ENCODE measurements around the gene ACTR3. TPM values are rescaled to one million over a fixed set of nuclear protein-coding genes. Genes with fewer than 3 reads are reported as not detected.

Gene ACTR3
- total and polyA plus RNA-seq, 2 of the 4 experiments (the other 2 are of a cell fraction) = 246 to 307 TPM

- H2AK9ac ChIP-seq (replicated peaks; ENCODE audit: low read depth, low read length, poor library complexity) = no peak overlapping the region
- no peak overlapping the region for H3K9ac ChIP-seq (ENCODE audit: low read depth, low read length)
- no TSS peak for BruUV-seq (replicated peaks)
- H3K4me2 ChIP-seq (ENCODE audit: low read depth, low read length) = no peak overlapping the region
- H3K27me3 ChIP-seq (ENCODE audit: control insufficient read depth, insufficient read depth, low read length) = no peaks in the 10 kb centered on the region
- no peak overlapping the region for H2BK5ac ChIP-seq (ENCODE audit: low read depth, low read length, poor library complexity, severe bottlenecking)
- H4K5ac ChIP-seq (ENCODE audit: low read depth, low read length) = no peak overlapping the region
- no peak overlapping the region for H2AFZ ChIP-seq (replicated peaks; ENCODE audit: low read length, poor library complexity)
- peaks cover 10% of the 10 kb centered on the region for H3K9me1 ChIP-seq (ENCODE audit: insufficient read depth, low read length)
- in situ Hi-C loops (cut with MboI; ENCODE audit: low sequenced_read_pairs) (no loop called here), dilution Hi-C loops (cut with HindIII; ENCODE audit: low sequenced_read_pairs, unreplicated experiment) (no loop called here), intact Hi-C loops (cut with micrococcal nuclease) (no loop called here)
- no peak for ATAC-seq (ENCODE audit: low read depth)
- no peak overlapping the region for H3K14ac ChIP-seq (replicated peaks; ENCODE audit: low read depth, low read length)
- H4K20me1 ChIP-seq (ENCODE audit: insufficient read depth, low read length) = peaks cover 92% of the 10 kb centered on the region
- H4K91ac ChIP-seq (ENCODE audit: insufficient read depth, low read depth, low read length) = no peak overlapping the region
- H3K4me1 ChIP-seq (ENCODE audit: control insufficient read depth, insufficient read depth, low read length) = no peaks in the 10 kb centered on the region; the same call in 1 of the 2 replicates
- peak; percentile 19 for DNase-seq
- peaks cover 7% of the 10 kb centered on the region for H3K36me3 ChIP-seq (ENCODE audit: control insufficient read depth, insufficient read depth, low read length)
- H2BK20ac ChIP-seq (ENCODE audit: low read depth, low read length) = no peak overlapping the region
- no peak overlapping the region for H2BK15ac ChIP-seq (ENCODE audit: low read depth, low read length)
- TF ChIP-seq FOS (IDR thresholded peaks at IDR 0.05; ENCODE audit: low read depth, low read length) = no peak
- no peak for TF ChIP-seq CEBPB (IDR thresholded peaks at IDR 0.05; ENCODE audit: low read depth, low read length)
- TF ChIP-seq RCOR1 (IDR thresholded peaks at IDR 0.05; ENCODE audit: insufficient replicate concordance, low read length) = no peak
- TF ChIP-seq CTCF (conservative IDR thresholded peaks at IDR 0.05; ENCODE audit: low read depth, low read length) = no peak
- TF ChIP-seq BHLHE40 (IDR thresholded peaks at IDR 0.05; ENCODE audit: low read depth, low read length) = no peak
- no peak for TF ChIP-seq SMC3 (IDR thresholded peaks at IDR 0.05; ENCODE audit: low read depth, low read length)
- no peak for TF ChIP-seq POLR2A (IDR thresholded peaks at IDR 0.05; ENCODE audit: low read depth, low read length)
- no peak for TF ChIP-seq ELK1 (IDR thresholded peaks at IDR 0.05; ENCODE audit: borderline replicate concordance, low read depth, low read length)
- no peak for TF ChIP-seq MAZ (IDR thresholded peaks at IDR 0.05; ENCODE audit: borderline replicate concordance, low read depth, low read length)
- no peak for TF ChIP-seq RAD21 (IDR thresholded peaks at IDR 0.05; ENCODE audit: low read length)
- no peak for TF ChIP-seq MAFK (IDR thresholded peaks at IDR 0.05; ENCODE audit: low read depth, low read length)
- TF ChIP-seq NFE2L2 (IDR thresholded peaks at IDR 0.05; ENCODE audit: low read depth, low read length) = no peak
- H3K27ac ChIP-seq (ENCODE audit: insufficient read depth, low read length) = no peak overlapping the region
- H2BK120ac ChIP-seq (ENCODE audit: low read depth, low read length) = no peak overlapping the region
- no peak overlapping the region for H4K8ac ChIP-seq (ENCODE audit: low read depth in 2 of 2, low read length in 2 of 2)
- no peak overlapping the region for H3K4ac ChIP-seq (ENCODE audit: low read depth, low read length)
- no peaks in the 10 kb centered on the region for H3K9me3 ChIP-seq (ENCODE audit: control insufficient read depth, insufficient read depth, low read length)
- no peak overlapping the region for H3K23ac ChIP-seq (ENCODE audit: low read depth, low read length)
- H3K79me1 ChIP-seq (ENCODE audit: low read depth in 1 of 2, low read length in 2 of 2) = peaks cover 0 to 30% of the 10 kb centered on the region in 2 experiments; a peak in 2 of 4 replicates
- H3K4me3 ChIP-seq (ENCODE audit: insufficient read depth, low read depth, low read length) = no peak overlapping the region
- H3K56ac ChIP-seq (ENCODE audit: extremely low read depth, insufficient read depth, low read length) = no peak overlapping the region
- no peak overlapping the region for H2AK5ac ChIP-seq (ENCODE audit: low read depth, low read length)
- ChIA-PET POLR2A (ENCODE audit: unreplicated experiment) (no interaction called here), CTCF (interaction anchor here (0.7 to 0.9 kb wide), 2 partner anchors 14 to 88 kb away, joined by 3 to 4 read pairs; no protein-coding TSS in a partner anchor)
- H3K18ac ChIP-seq (ENCODE audit: low read depth, low read length) = no peak overlapping the region
- no CpG with 5 or more reads among the region's 5 CpGs for WGBS, 2 experiments (ENCODE audit: extremely low coverage in 2 of 2, insufficient read length in 1 of 2)
These were observed 20.3 kb downstream of the ACTR3 start for GRCh38 chr2:113910110-113910717.
